Hepatic stellate cell (primary cell): ENCODE measurements around the gene SLC25A21.
"Not testable (repeated sequence)": the region's sequence is repeated elsewhere in the genome, so short reads cannot be mapped to it uniquely, and the experiment has no call there.

Experiments
- DNase-seq: peaks from one replicate; pipeline ENCODE4 v3.0.0; 2011; ENCODE audit warnings: low spot score

The SLC25A21 gene

DNA sequence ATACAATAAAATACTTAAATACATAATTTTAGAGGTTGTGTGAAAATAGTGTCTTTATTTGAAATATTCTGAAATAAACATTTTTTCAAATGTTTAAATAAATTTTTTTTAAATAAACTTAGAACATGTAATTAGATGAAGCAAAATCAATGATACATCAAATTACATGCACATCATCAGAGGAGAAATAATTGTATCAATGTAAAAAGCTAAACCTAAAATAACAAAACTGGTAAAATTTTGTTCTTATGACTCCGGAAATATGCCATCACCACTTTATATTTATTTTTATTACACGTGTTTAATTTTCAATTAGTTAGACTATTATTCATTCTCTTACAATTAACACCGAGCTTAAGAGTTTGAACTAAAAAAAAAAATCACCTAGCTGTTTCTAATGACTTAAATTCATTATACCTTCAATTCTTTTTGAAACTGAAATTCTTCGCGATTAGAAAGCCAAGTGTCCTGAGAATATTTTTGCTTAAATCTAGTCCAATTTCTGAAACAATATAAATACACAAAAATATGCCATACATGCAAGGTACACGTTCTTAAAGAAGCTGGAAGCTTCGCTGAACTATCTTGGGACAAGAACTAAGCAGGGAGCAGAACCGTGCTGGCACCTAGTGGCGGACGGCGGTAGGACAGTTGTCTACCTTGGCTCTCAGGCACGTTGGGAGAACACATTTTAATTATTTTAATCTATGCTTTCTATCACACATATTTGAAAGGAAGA is 230.5 kb downstream of the SLC25A21 start:
- DNase-seq, result no peak

DNA sequence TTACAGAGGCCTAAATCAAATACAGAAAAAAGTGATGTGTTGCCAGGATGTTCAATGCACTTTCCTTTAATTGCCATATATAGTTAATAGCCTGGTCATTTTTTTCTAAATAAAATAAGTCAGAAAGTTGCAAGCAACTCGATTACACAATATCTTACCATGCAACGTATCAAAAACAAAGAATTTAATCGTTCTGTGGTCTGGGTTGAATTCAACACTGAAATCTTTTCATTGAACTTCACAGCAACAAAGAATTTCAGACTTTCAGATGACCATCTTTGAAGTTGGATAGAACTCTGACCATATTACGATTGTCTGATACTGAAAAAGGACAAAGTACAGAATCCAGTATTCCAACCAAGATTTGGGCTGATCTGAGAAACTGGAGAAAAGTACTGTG is 231.9 kb downstream of the SLC25A21 start:
- no peak for DNase-seq

DNA sequence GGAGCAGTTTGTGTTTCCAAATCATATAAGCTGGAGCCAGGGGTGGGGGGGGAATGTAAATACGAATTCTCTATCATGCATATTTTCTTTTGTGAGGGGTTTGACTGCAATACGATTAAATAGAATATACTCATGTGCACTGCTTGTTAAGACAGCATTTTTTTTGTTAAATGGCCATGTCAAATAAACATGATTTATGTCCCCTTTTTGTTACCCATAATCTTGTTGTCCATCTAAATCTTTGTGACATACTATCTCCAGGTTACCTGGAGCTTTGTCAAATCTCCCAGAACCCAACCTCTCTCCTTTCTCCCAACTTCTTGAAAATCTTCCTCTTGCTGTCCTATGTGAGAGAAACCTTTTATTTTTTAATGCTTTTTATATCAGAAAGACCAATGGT is 233.1 kb downstream of the SLC25A21 start:
- DNase-seq, result no peak

- DNase-seq, result no peak
Observed at GRCh38 chr14:36938678-36939077, 233.7 kb downstream of the SLC25A21 start.

DNA sequence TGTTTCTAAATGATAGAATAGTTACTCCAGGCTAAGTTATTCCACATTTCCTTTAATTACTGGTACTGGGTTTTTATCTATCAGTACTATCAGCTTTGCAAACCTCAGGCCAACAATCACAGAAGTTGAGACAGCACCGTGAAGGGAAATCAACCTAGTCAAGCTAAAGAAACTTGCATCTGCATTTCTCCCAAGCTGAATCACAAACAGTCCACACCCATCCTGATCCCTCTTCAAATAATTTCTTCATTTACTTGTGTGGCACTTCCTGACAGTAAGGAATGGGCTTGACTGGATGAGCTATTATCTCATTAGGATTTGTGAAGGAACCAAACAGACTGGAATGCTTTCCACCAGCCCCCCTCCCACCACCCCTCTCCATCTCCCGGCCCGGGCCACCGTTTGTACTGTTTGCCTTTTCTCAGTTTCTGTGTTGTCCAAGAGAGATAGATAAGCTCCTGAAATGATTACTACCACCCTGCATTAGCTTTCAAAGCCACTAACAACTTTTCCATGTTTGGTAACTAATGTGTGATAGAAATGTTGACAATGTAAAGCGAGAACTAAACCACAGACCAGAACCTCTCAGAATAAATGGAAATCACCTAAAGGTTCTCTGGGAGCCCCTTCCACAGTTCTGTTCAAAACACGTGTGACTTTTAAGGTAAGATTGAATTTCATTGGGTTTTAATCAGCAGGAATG is 236.3 kb downstream of the SLC25A21 start:
- no peak for DNase-seq

DNA sequence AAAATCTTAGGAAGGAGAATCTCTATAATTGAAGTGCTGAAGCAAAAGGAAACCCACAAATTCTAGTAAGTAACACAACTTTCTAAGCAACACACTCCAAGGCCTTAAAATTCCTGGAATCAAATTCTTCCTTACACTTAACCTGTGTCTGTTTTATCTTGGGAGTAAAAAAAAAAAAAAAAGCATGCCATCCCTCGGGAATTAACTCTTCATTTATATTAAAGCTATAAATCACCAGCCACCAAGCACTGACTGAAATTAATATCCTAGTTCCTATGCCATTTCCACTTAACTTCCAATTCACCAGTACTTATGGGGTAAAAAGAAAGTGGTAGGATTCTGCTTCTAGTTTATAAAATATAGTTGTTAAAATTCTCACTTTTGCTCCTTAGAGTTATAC is 238.1 kb downstream of the SLC25A21 start:
- no peak for DNase-seq

- DNase-seq, result no peak
Observed at GRCh38 chr14:36931791-36932190, 240.6 kb downstream of the SLC25A21 start.

DNA sequence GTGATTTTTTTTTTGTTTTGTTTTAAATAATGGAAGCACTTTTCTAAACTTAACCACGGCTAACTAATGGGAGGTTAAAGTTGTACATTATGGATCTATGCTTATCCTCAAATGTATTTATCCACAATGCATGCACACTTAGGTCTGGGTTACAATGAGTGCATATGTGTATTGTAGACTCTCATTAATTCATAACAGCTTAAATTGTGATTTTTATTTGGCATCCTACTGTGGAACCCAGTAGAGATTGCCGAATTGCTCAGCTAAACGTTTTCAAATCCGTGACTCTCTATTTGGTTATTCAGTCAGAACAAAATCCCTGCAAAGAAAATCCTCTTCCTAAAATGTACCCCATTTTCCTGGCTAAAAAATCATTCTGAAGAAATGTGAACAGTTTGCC is 244.0 kb downstream of the SLC25A21 start:
- DNase-seq, result no peak

- no peak for DNase-seq
Observed at GRCh38 chr14:36925094-36925493, 247.3 kb downstream of the SLC25A21 start.

- DNase-seq, result no peak
Observed at GRCh38 chr14:36916668-36917067, 255.7 kb downstream of the SLC25A21 start.

- DNase-seq, result no peak
Observed at GRCh38 chr14:36915081-36915480, 257.3 kb downstream of the SLC25A21 start.

DNA sequence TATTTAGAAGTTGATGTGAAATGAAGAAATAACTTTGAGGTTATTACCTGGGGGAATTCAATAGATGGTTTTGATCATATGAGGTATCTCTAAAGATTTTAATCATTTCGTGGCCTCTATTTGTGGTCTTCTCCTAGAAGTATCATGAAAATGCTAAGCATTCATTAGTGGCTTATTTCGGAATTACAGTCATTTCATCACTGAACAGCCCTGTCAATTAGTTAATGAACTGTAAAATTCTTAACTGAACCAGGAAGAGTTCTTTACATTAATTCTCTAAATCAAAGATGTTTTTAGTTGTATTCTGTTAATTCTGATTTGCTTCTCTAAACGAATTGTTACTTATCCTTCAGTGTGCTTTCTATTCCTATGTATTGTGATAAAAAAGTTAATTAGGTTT is 261.8 kb downstream of the SLC25A21 start:
- DNase-seq, result no peak

DNA sequence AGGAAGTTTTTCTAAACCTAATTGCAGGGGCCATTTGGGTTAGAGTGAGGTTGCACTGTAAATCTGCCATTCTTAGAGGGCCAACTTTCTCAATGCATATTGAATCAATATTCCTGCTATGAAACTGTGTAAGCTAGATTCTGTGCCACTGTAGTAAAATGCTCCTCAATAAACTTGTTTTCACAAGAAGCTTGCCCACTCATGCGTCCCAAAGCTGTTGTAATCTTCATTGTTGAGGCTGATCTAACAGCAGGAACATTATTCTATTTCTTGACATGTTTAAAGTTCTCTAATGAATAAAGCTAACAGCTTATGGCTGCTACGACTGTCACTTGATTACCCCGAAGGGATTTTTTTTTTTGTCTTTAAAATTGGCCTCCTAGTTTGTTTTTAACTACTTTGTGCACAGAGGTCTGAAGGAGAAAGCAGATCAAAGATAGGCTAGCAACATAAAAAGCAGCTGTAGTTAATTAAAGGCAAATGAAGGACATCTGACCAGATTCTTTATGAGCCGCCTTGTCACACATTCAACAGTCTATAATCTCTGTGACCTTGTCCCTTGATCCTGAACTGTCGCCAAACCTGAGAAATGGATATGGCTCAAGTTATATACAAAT is 267.0 kb downstream of the SLC25A21 start:
- DNase-seq, result no peak

GRCh38 chr14:36901861-36902260 is 270.5 kb downstream of the SLC25A21 start:
- DNase-seq, result no peak

DNA sequence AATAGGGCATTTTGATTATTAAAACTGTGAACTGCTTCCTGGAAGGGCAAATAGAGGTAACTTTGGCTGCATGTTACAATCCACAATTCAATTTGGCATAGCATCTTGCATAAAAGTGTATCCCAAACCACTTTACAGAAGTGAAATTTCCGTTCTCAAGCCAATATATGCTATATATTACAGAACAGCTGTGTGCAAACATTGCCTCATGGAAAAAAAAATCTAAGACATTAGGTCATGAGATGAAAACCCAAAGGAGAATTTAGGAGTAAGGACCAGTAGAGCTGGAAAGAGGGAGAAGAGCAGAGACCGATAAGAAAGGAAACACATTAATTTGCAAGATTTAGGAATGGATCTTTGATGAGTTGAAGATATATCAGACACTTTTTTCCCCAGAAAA is 271.6 kb downstream of the SLC25A21 start:
- DNase-seq, result no peak

DNA sequence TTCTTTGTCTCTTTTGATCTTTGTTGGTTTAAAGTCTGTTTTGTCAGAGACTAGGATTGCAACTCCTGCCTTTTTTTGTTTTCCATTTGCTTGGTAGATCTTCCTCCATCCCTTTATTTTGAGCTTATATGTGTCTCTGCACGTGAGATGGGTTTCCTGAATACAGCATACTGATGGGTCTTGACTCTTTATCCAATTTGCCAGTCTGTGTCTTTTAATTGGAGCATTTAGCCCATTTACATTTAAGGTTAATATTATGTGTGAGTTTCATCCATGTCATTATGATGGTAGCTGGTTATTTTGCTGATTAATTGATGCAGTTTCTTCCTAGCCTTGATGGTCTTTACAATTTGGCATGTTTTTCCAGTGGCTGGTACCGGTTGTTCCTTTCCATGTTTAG is 276.1 kb downstream of the SLC25A21 start:
- DNase-seq, result not testable (repeated sequence)

DNA sequence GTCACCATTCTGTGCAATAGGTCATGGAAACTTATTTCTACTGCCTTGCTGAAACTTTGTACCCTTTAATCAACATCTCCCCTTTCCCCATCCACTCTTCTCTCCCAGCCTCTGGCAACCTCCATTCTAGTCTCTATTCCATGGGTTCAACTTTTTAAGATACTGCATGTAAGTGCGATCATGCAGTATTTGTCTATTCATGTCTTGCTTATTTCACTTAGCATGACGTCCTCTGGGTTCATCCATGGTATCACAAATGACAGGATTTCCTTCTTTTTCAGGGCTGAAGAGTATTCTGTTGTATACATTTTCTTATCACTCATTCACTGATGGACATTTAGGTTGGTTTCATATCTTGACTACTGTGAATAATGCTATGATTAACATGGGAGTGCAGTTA is 288.4 kb downstream of the SLC25A21 start:
- no peak for DNase-seq

DNA sequence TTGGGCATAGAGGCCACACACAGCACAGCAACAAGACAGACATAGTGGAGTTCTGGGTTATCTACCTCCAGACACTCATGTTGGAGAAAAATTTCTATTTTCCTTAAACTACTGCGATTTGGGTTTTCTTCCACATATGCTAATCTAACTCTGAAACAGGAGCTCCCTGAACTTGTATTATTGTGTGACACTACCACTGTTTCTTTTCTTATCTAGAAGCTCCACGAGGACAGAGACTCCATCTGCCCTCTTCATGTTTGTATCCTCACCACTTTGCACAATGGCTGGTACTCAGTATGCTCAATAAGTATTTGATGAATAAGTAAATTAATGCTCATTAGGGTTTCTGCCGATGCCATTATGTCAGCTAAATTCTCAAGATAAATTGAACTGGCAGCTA is 292.1 kb downstream of the SLC25A21 start:
- no peak for DNase-seq

DNA sequence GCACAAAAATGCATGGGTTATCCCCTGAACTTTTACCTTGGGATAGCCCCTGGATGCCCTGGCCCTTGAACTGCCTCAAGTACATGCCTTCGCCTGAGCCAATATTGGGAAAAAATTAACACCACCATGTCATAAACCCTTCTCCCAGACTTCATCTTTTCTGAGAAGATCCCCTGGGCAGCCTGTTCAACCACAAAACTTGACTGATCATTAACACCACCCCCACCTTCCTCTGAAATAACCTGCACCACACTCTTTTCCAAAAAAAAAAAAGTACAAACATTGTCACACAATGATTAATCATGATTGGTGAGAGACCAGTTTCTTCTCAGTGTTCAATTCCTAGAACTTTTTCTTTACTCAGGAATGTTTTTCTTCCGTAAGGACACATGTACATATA is 292.8 kb downstream of the SLC25A21 start:
- no peak for DNase-seq

GRCh38 chr14:36874396-36875138 is 297.8 kb downstream of the SLC25A21 start:
- DNase-seq, result no peak

- no peak for DNase-seq
Observed at GRCh38 chr14:36870776-36871175, 301.6 kb downstream of the SLC25A21 start.

- DNase-seq, result no peak
Observed at GRCh38 chr14:36869125-36869524, 303.3 kb downstream of the SLC25A21 start.

GRCh38 chr14:36866867-36867266 is 305.5 kb downstream of the SLC25A21 start:
- no peak for DNase-seq
